Breast epithelium (tissue), 4 donors: ENCODE results near the gene ITGB2. TPM values are rescaled to one million over a fixed set of nuclear protein-coding genes. Genes with fewer than 3 reads are reported as not detected.

Experiments used
- DNase-seq, 2 donors: peaks; one replicate each; pipeline ENCODE4 v3.0.0-alpha.2; 2019; ENCODE audit warnings: low spot score in 2 of 2
- H3K27ac ChIP-seq, 2 donors: fragments of 200-600 bp; sonication (generic) in 1 of 2; one replicate each; pipeline ENCODE4 v1.5.1; 2016 to 2019; ENCODE audit warnings: mild to moderate bottlenecking in 1 of 2
- H3K27me3 ChIP-seq, 2 donors: fragments of 200-600 bp; sonication (generic) in 1 of 2; one replicate each; pipeline versions ENCODE4 v1.5.1 to v1.6.0; 2017 to 2019; ENCODE audit warnings: control low read depth in 1 of 2, mild to moderate bottlenecking in 1 of 2
- H3K36me3 ChIP-seq: fragments of 200-600 bp; one replicate; pipeline ENCODE4 v1.5.1; 2019
- H3K4me1 ChIP-seq, 2 donors: fragments of 200-600 bp; sonication (generic); one replicate each; pipeline ENCODE4 v1.5.1; 2016 to 2019; ENCODE audit warnings: control low read depth in 1 of 2
- H3K4me3 ChIP-seq, 3 donors: fragments of 200-600 bp; sonication (generic); 1 replicate in 2 of 3; 2 replicates in 1 of 3; pipeline ENCODE4 v1.5.1; 2016 to 2019; ENCODE audit warnings: mild to moderate bottlenecking in 3 of 3, moderate library complexity in 2 of 3
- H3K9me3 ChIP-seq, 2 donors: fragments of 200-600 bp; sonication (generic) in 1 of 2; one replicate each; pipeline ENCODE4 v1.5.1; 2016 to 2019; ENCODE audit warnings: control low read depth in 1 of 2
- CTCF ChIP-seq, 3 donors: fragments of 450-650 bp; IDR thresholded peaks; one replicate each; pipeline ENCODE4 v1.5.1; 2016 to 2017; ENCODE audit warnings: antibody characterized with exemption in 3 of 3, mild to moderate bottlenecking in 3 of 3, moderate library complexity in 3 of 3
- POLR2A ChIP-seq: fragments of 450-650 bp; IDR thresholded peaks from one replicate; pipeline ENCODE4 v1.6.1; 2016; ENCODE audit warnings: antibody characterized with exemption, mild to moderate bottlenecking, moderate library complexity
- POLR2AphosphoS5 ChIP-seq, 3 donors: sonication (generic); formaldehyde crosslinking; IDR thresholded peaks; one replicate each; pipeline ENCODE4 v1.6.1; 2017; ENCODE audit warnings: antibody characterized with exemption in 3 of 3
- intact Hi-C: fragments of 100-400 bp; cut with DNase I; formaldehyde crosslinking; loops from one replicate; pipeline ENCODE4 v1.15.1; 2023; ENCODE audit warnings: low total_unique reads
- total RNA-seq, 3 donors: library from RNA; depleted of rRNA; stranded (reverse); fragments of >200 nt; gene quantifications; one replicate each; pipeline ENCODE4 v1.1.0, GENCODE V29; 2016

ITGB2 gene
- total RNA-seq, 3 donors from 2014 or later = 19.7 to 242 (median 92.8) TPM

GRCh38 chr21:44862869-44863685 is 57.6 kb downstream of the ITGB2 start:
- no peak for DNase-seq
- peaks cover 12 to 21% of the 10 kb centered on the region in 2 donors for H3K4me1 ChIP-seq
- H3K36me3 ChIP-seq = no peaks in the 10 kb centered on the region

GRCh38 chr21:44858791-44859190 is 61.9 kb downstream of the ITGB2 start:
- Histone ChIP-seq H3K4me1 (peaks cover 4 to 11% of the 10 kb centered on the region in 2 donors), H3K27me3 (no peaks in the 10 kb centered on the region), H3K36me3 (peaks cover 7% of the 10 kb centered on the region), H3K4me3 (peak overlapping the region in 2 of 3 donors; percentile 22 to 50), H3K9me3 (no peaks in the 10 kb centered on the region), H3K27ac (peak overlapping the region; percentile 58 to 83)
- intact Hi-C loops = no loop called here
- TF ChIP-seq POLR2A (no peak), CTCF (IDR thresholded peaks at IDR 0.05) (no peak)
- peak; percentile 50 to 71 for DNase-seq

More at GRCh38 chr21:44862869-44863685, 57.6 kb downstream of the ITGB2 start:
- Histone ChIP-seq H3K9me3 (no peaks in the 10 kb centered on the region), H3K4me3 (no peak overlapping the region), H3K27me3 (no peaks in the 10 kb centered on the region), H3K27ac (no peak overlapping the region)
- intact Hi-C loops = loop anchor here (10.0 kb wide), 1 partner anchor 682 kb away; the partner anchor contains the start of gene SLC19A1
- TF ChIP-seq POLR2A (no peak), POLR2AphosphoS5 (IDR thresholded peaks at IDR 0.05) (no peak), CTCF (IDR thresholded peaks at IDR 0.05) (no peak)

- peaks cover 7% of the 10 kb centered on the region for H3K36me3 ChIP-seq
- H3K27ac ChIP-seq = peak overlapping the region; percentile 58 to 83
- intact Hi-C loops = no loop called here
- H3K9me3 ChIP-seq = no peaks in the 10 kb centered on the region
- TF ChIP-seq CTCF (IDR thresholded peaks at IDR 0.05) (no peak), POLR2AphosphoS5 (IDR thresholded peaks at IDR 0.05) (no peak), POLR2A (no peak)
- peak in 1 of 2 donors; percentile 62 for DNase-seq
- H3K4me3 ChIP-seq = peak overlapping the region in 2 of 3 donors; percentile 22 to 50
- peaks cover 4 to 11% of the 10 kb centered on the region in 2 donors for H3K4me1 ChIP-seq
- no peaks in the 10 kb centered on the region for H3K27me3 ChIP-seq
Observed at GRCh38 chr21:44858291-44858690, 62.4 kb downstream of the ITGB2 start.

- TF ChIP-seq CTCF (IDR thresholded peaks at IDR 0.05) (no peak), POLR2A (no peak), POLR2AphosphoS5 (IDR thresholded peaks at IDR 0.05) (no peak)
- Histone ChIP-seq H3K4me3 (no peak overlapping the region), H3K9me3 (no peaks in the 10 kb centered on the region), H3K4me1 (peaks cover 4 to 11% of the 10 kb centered on the region in 2 donors), H3K27ac (peak overlapping the region; percentile 58 to 83), H3K27me3 (no peaks in the 10 kb centered on the region), H3K36me3 (peaks cover 7% of the 10 kb centered on the region)
- DNase-seq = peak in 1 of 2 donors; percentile 25
- intact Hi-C loops = no loop called here
Observed at GRCh38 chr21:44857127-44857892, 63.4 kb downstream of the ITGB2 start.

GRCh38 chr21:44856131-44856530 is 64.6 kb downstream of the ITGB2 start:
- H3K36me3 ChIP-seq = peaks cover 7% of the 10 kb centered on the region
- H3K27ac ChIP-seq = peak overlapping the region in 1 of 2 donors; percentile 23
- DNase-seq = peak in 1 of 2 donors; percentile 48
- TF ChIP-seq POLR2AphosphoS5 (IDR thresholded peaks at IDR 0.05) (no peak), POLR2A (no peak), CTCF (IDR thresholded peaks at IDR 0.05) (no peak)
- intact Hi-C loops = no loop called here
- H3K27me3 ChIP-seq = no peaks in the 10 kb centered on the region
- H3K9me3 ChIP-seq = no peaks in the 10 kb centered on the region
- H3K4me1 ChIP-seq = peaks cover 4 to 11% of the 10 kb centered on the region in 2 donors
- H3K4me3 ChIP-seq = no peak overlapping the region
